Astrocyte of the spinal cord (primary cell): ENCODE measurements around the gene MEPCE.
"Not testable (repeated sequence)": the region's sequence is repeated elsewhere in the genome, so short reads cannot be mapped to it uniquely, and the experiment has no call there.

Experiments
- DNase-seq: peaks from one replicate; pipeline ENCODE4 v3.0.0; 2011; ENCODE audit warnings: low read depth, low spot score
- H3K4me3 ChIP-seq: 2 replicates; pipeline ENCODE4 v1.5.1; 2011; ENCODE audit warnings: low read depth, mild to moderate bottlenecking, low read length, moderate library complexity
- in situ Hi-C: cut with HindIII; loops from 2 replicates; pipeline ENCODE4 v1.10.0; 2017; ENCODE audit warnings: low sequenced_read_pairs
- TF ChIP-seq, protein P1 (sequence below): IDR thresholded peaks from 2 replicates; pipeline ENCODE4 v1.5.1; 2012; ENCODE audit warnings: low read depth, mild to moderate bottlenecking, low read length, inconsistent platforms

MEPCE gene

DNA sequence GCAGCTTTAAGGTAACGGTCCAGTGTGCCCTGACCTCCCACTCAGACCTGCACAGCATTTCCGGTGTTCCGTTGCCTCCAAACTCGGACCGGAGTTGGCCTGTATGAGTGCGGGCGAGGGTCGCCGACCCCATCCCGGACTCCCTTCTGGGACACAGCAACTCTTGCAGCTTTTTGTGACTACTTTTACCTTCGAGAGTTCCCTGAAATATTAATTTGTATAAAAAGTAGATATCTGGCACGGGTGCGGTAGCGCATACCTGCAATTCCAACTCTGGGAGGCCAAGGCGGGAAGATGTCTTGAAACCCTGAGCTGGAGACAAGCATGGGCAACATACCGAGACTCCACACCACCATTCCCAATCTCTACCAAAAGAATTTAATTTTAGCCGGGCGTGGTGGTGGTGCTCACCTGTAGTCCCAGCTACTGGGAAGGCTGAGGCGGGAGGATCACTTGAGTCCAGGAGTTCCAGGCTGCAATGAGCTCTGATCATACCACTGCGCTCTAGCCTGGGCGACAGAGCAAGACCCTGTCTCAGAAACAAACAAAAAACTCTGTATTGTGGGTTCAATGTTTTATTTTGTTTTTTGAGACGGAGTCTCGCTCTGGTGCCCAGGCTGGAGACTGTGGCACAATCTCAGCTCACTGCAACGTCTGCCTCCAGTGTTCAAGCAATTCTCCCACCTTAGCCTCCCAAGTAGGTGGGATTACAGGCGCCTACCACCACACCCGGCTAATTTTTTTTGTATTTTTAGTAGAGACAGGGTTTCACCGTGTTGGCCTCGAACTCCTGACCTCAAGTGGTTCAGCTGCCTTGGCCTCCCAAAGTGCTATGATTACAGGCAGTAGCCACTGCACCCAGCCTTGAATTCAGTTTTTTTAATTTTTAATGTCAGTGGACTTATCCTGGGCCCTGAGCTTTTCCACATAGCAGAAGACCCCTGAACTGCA lies 7.8 kb downstream of the MEPCE start:
- no peak overlapping the region for H3K4me3 ChIP-seq
- TF ChIP-seq, protein P1, sequence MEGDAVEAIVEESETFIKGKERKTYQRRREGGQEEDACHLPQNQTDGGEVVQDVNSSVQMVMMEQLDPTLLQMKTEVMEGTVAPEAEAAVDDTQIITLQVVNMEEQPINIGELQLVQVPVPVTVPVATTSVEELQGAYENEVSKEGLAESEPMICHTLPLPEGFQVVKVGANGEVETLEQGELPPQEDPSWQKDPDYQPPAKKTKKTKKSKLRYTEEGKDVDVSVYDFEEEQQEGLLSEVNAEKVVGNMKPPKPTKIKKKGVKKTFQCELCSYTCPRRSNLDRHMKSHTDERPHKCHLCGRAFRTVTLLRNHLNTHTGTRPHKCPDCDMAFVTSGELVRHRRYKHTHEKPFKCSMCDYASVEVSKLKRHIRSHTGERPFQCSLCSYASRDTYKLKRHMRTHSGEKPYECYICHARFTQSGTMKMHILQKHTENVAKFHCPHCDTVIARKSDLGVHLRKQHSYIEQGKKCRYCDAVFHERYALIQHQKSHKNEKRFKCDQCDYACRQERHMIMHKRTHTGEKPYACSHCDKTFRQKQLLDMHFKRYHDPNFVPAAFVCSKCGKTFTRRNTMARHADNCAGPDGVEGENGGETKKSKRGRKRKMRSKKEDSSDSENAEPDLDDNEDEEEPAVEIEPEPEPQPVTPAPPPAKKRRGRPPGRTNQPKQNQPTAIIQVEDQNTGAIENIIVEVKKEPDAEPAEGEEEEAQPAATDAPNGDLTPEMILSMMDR: no peak
- in situ Hi-C loops: no loop called here
- no peak for DNase-seq

DNA sequence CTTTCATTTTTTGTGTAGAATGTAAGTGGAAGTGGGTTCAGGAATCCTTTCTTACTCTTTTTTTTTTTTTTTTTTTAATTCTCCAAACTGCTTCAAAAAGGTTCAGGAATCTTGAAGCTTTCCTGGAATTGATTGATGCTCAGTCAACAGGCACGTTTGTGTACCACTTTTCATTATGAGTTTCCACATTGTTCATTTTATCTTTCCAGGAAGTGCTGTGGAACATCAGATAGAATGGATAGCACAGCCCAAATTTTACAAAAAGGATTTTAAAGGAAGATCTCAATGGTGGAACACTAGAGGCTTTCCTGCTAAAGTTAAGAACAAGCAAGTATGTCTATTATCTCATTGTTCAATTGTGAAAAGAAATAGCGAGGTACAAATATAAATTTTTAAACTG lies 8.5 kb downstream of the MEPCE start:
- in situ Hi-C loops: no loop called here
- no peak for DNase-seq
- TF ChIP-seq, protein P1: no peak
- H3K4me3 ChIP-seq: no peak overlapping the region

DNA sequence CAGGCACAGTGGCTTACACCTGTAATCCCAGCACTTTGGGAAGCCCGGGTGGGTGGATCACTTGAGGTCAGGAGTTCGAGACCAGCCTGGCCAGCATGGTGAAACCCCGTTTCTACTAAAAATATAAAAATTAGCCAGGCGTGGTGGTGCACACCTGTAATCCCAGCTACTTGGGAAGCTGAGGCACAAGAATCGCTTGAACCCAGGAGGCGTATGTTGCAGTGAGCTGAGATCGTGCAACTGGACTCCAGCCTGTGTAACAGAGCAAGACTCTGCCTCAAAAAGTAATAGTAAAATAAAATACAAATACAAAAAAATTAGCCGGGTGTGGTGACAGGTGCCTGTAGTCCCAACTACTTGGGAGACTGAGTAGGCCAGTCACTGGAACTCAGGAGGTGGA lies 9.1 kb downstream of the MEPCE start:
- in situ Hi-C loops, DNase-seq, H3K4me3 ChIP-seq: not testable (repeated sequence)

DNA sequence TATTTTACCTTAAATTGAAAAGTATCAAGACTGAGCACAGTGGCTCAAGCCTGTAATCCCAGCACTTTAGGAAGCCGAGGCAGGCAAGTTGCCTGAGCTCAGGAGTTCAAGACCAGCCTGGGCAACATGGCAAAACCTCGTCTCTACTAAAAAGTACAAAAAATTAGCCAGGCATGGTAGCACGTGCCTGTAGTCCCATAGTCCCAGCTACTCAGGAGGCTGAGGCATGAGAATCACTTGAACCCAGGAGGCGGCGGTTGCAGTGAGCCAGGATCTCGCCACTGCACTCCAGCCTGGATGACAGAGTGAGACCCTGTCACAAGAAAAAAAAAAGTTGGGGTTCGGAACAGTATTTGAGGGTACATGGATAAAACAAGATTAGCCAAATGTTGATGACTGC lies 9.6 kb downstream of the MEPCE start:
- H3K4me3 ChIP-seq, in situ Hi-C loops: not testable (repeated sequence)

DNA sequence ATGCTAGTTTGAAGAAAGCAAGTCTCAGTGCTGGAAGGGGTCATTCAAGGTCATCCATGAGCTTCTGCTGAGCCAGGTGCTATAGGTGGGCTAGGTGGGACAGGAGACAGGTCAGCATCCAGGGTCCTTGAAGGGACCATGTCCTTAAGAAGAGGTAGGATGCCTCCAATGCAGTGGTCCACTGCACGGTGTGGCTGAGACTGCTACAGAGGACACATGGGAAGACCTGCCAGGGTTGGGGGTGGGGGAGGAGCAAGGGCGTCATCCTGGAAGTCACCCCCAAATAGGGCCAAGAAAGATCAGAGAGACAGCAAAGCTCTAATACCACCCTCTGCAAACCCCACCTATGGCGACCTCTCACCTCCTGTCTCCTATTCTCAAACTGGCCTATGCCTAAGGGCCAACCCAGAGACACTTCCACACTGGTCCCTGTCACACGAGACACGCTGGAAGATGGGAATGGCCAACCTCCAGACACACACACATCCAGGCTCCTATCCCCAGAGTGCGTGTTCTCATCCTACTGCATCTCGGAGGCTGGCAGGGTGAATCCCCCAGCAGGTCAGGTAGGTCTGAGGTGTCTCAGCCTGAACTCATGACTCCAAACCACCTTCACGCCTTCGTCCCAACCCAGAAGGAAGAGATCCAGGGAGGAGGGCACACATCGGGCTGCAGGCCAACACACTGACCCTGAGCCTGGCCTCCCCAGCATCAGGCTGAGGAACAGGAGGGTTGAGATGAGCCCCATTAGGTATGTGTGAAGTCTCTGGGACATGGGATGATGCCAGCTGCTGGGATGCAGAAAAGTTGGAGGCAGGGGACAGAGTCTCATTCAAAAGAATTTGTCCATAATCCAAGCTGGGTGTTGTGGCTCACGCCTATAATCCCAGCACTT lies 12.3 kb downstream of the MEPCE start:
- TF ChIP-seq, protein P1: no peak
- in situ Hi-C loops: no loop called here
- no peak overlapping the region for H3K4me3 ChIP-seq
- no peak for DNase-seq

More for the DNA sequence above, 9.6 kb downstream of the MEPCE start:
- not testable (repeated sequence) for DNase-seq

DNA sequence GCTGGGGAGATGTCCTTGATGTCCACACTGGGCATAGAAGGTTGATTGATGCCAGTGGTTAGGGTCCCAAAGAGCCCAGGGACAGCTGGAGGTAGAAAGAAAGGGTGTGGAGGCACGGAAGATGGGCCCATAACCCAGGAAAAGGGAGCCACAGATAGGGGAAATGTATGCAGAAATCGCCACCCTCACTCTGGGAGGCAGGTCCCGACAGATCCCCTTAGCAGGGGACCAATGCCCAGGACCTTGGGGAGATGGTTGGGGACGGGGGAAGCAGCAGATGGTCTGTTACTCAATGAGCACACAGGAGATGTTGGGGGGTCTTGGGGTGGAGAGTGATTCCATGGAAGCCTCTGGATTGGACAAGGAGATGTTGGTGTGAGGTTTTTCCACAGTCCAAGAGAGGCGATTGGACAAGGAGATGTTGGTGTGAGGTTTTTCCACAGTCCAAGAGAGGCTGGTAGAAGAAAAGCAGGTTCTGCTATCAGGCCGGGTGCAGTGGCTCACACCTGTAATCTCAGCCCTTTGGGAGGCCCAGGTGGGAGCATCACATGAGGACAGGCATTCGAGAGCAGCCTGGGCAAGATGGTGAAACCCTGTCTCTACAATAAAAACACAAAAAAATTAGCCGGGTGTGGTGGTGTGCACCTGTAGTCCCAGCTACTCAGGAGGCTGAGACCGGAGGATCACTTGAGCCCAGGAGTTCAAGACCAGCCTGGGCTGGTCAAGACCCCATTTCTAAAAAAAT lies 13.6 kb downstream of the MEPCE start:
- no peak overlapping the region for H3K4me3 ChIP-seq

More for the DNA sequence above, 13.6 kb downstream of the MEPCE start:
- TF ChIP-seq, protein P1: no peak
- DNase-seq: no peak
- in situ Hi-C loops: no loop called here
